Measurements from ENCODE around the gene C5.

Gene C5

DNA sequence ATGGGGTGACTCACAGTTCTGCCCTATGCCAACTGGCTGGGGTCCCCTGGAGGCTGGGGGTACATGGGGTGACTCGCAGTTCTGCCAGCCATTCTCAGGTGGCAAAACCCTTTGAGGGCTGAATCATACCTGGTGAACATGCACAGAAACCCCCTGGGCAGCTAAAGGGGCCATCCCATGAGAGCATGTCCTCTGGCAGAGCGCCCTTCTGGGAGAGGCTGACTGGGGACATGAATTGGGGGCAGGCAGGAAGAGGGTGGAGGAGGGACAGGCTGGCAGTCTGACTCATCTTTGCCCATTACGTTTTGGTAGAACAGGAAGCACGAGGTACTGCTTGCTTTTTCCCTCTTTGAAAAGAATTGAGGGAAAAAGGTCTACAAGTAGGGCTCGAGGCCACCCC, 140.2 kb downstream of the C5 start:
- peaks cover 88% of the 10 kb centered on the region for H3K36me3 ChIP-seq
- no peak overlapping the region for H3K27ac ChIP-seq
- no peaks in the 10 kb centered on the region for H3K4me1 ChIP-seq (ENCODE audit: control insufficient read depth in 1 of 2, insufficient read depth in 1 of 2, low read depth in 1 of 2, low read length in 1 of 2)

DNA sequence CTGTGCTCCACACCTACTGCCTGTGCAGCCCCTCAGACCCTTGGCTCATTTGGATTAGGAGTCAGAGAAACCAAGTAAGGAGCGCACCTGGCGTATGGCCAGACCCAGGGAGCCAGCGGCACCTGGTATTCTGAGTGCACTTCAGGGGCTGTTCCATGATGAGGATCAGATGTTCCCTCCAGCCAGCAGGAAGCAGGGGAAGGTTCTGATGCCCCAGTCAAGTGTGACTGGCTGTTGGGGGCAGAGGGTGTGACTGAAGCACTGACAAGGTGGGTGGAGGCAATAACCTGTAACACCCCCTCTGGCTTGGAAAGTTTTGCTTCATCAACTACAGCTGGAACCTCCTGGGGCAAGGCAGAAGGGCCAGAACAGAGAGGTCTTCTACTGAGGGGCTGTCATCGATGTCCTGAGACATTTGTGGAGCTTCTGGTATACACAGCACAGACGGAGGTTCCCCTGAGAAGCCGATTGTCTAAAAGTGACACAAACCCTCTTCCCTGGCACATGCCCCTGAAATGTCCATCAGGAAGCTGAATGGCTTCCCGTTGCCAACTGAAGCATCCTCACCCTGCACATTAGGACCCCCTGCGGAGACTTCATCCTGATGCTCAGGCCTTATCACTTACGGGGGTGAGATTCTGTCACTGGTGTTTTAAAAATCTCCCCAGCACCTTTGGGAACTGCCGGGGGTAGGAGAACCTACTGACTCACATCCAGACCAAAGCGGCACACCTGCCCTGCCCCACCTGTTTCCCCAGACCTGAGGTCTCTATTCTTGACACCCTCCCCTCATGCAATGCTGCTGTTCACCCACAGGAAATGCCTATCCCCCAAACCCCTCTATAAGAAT, 144.5 kb downstream of the C5 start:
- Histone ChIP-seq H3K4me3 (ENCODE audit: low read depth in 1 of 2, low read length in 1 of 2) (no peak overlapping the region), H3K4me1 (ENCODE audit: control insufficient read depth in 1 of 2, insufficient read depth in 1 of 2, low read depth in 1 of 2, low read length in 1 of 2) (no peaks in the 10 kb centered on the region), H3K27me3 (no peaks in the 10 kb centered on the region), H3K9me3 (no peaks in the 10 kb centered on the region), H3K27ac (no peak overlapping the region), H3K36me3 (peaks cover 74% of the 10 kb centered on the region)
- TF ChIP-seq, protein P1, sequence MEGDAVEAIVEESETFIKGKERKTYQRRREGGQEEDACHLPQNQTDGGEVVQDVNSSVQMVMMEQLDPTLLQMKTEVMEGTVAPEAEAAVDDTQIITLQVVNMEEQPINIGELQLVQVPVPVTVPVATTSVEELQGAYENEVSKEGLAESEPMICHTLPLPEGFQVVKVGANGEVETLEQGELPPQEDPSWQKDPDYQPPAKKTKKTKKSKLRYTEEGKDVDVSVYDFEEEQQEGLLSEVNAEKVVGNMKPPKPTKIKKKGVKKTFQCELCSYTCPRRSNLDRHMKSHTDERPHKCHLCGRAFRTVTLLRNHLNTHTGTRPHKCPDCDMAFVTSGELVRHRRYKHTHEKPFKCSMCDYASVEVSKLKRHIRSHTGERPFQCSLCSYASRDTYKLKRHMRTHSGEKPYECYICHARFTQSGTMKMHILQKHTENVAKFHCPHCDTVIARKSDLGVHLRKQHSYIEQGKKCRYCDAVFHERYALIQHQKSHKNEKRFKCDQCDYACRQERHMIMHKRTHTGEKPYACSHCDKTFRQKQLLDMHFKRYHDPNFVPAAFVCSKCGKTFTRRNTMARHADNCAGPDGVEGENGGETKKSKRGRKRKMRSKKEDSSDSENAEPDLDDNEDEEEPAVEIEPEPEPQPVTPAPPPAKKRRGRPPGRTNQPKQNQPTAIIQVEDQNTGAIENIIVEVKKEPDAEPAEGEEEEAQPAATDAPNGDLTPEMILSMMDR (IDR thresholded peaks at IDR 0.05) = no peak

More for the DNA sequence above, 140.2 kb downstream of the C5 start:
- no peaks in the 10 kb centered on the region for H3K9me3 ChIP-seq
- H3K27me3 ChIP-seq = no peaks in the 10 kb centered on the region
- TF ChIP-seq, protein P1 (IDR thresholded peaks at IDR 0.05) = no peak
- H3K4me3 ChIP-seq (ENCODE audit: low read depth in 1 of 2, low read length in 1 of 2) = no peak overlapping the region

DNA sequence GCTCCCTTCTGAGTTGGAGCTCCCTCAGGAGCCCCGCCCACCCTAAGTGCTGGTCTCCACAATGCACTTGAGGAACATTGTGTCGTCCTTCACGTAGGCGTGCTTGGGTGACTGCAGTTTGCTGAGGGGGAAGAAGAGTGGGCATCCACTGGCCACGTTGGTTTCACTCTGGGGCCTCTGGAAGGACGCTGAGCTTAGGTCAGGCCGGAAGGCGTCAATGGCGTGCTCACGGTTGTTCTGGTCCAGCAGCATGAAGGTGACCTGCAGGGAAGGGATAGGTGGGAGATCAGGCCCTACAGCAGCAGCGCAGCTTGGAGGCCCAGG, 145.1 kb downstream of the C5 start:
- TF ChIP-seq, protein P1 (IDR thresholded peaks at IDR 0.05) = no peak
- H3K27ac ChIP-seq = no peak overlapping the region
- no peaks in the 10 kb centered on the region for H3K9me3 ChIP-seq
- no peaks in the 10 kb centered on the region for H3K27me3 ChIP-seq
- H3K4me1 ChIP-seq (ENCODE audit: control insufficient read depth in 1 of 2, insufficient read depth in 1 of 2, low read depth in 1 of 2, low read length in 1 of 2) = no peaks in the 10 kb centered on the region
- H3K36me3 ChIP-seq = peaks cover 68% of the 10 kb centered on the region
- H3K4me3 ChIP-seq (ENCODE audit: low read depth in 1 of 2, low read length in 1 of 2) = no peak overlapping the region

DNA sequence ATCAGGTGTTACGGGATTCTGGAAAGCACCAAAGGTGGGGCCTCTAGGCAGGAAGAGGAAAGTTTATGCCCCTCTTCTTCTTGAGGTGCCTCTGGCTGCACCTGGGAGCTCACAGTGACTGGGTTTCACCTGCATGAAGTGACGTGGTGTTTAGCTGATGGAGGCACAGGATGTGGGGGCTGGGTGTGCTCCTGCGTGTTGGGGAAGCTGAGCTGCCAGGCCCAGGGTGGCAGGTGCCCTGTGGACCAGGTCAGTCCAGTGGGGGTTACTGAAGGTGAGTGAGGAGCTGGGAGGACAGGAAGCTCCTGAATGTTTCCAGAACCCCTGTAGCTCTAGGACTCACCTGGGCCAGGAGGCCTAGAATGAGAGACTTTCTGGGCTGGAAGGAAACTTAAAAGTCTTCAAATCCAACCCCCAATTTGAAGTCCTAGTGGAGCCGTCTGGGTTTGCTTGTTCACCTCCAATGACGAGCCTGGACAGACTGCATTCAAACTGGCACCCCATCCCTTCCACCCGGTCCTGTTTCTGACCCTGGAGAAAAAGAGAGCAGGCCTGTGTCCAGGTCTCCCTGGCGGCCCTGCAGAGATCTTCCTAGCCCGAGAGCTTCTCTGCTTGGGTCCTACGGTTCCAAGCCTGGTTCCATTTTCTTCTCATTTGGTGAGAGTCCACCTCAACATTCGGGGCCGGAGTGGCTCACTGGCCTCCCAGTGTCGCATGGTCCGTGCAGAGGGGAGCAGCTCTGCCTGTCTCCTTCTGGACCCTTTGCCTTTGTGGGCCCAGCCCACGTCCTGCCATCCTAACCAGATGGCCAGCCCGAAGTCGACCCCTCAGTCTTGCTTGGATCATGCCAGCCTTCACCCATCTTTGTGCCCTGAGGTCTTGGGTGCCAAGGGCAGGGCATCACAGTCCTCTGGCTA, 145.8 kb downstream of the C5 start:
- H3K4me3 ChIP-seq (ENCODE audit: low read depth in 1 of 2, low read length in 1 of 2) = no peak overlapping the region
- no peaks in the 10 kb centered on the region for H3K4me1 ChIP-seq (ENCODE audit: control insufficient read depth in 1 of 2, insufficient read depth in 1 of 2, low read depth in 1 of 2, low read length in 1 of 2)
- no peaks in the 10 kb centered on the region for H3K9me3 ChIP-seq
- no peak overlapping the region for H3K27ac ChIP-seq
- TF ChIP-seq, protein P1 (IDR thresholded peaks at IDR 0.05) = no peak
- H3K27me3 ChIP-seq = no peaks in the 10 kb centered on the region
- peaks cover 61% of the 10 kb centered on the region for H3K36me3 ChIP-seq

DNA sequence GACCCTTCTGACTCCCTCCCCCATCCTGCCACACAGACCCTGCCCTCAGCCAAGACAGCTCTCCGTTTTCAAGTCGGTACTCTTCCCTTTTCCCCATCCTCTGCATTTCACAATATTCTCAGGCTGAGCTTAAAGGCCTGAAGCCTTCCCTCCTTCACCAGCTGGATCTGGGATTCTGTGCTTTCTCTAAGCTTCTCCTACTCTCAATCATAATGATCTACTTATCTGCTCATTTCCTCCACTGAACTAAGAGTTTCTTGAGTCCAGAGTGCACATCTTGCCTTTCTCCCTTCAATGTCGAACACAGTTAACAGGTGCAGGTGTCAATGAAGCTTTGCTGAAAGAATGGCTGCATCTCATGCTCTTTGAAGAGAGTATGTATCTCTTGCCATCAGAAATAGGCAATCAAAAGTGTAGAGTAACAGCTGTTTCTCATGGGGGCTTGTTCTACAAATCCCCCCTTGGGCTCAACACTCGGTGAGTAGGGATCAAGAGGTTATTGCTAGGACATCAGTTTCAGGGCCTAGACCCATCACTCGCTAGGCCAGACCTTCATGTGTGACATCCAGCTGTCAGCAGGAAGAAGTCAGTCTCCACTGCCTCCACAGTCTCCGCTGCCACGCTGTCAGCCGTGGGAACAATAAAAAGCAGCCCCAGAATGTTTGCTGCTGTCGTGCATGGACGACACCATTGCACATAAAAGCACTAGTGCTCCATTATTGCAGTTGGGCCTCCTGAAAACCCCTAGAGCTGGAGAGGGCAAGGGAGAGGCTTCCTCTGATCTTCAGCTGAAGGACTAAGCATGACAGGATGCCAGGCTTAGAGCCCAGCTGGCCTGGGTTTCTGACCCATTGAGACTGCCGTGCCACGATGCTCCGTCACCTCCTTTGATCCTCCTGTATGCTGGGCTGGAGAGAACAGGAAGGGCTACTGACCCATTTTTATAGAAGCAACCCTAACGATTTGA, 147.2 kb downstream of the C5 start:
- Histone ChIP-seq H3K4me3 (ENCODE audit: low read depth in 1 of 2, low read length in 1 of 2) (no peak overlapping the region), H3K4me1 (ENCODE audit: control insufficient read depth in 1 of 2, insufficient read depth in 1 of 2, low read depth in 1 of 2, low read length in 1 of 2) (no peaks in the 10 kb centered on the region), H3K36me3 (peaks cover 52% of the 10 kb centered on the region), H3K27ac (no peak overlapping the region), H3K27me3 (no peaks in the 10 kb centered on the region), H3K9me3 (no peaks in the 10 kb centered on the region)
- TF ChIP-seq, protein P1 (IDR thresholded peaks at IDR 0.05) = no peak

Measured in neutrophil (primary cell).